ENCODE measurements around the gene CACHD1.

CACHD1 gene

DNA sequence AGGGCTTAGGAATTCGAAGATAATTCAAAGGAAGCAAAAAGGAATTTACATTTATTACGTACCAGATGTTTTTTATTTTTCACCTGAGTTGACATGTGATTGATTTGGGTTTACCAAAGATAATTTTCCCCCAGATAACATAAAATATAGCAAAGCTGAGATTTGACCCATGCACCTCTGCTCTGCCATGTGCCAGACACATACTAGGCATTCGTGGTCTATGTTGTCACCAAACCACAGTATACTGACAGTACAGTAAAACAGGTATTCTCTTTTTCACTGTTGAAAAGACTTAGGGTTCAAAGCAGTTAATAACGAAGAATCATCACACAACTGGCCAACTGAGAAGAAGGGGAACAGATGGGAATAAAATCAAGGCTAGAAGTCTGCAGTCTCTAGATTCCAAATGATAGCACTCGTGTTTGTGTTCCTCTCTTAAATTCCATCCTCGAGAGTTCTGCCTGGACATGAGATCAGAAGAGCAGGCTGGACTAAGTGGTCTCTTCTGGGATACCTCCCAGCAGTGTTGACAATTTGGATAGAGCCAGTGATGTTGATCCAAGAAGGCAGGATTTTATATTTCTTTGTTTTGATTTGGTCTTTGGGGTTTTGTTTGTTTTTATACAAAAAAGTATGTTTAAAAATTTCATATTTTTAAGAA lies 189.7 kb downstream of the CACHD1 start:
- DNase-seq (ENCODE audit: low spot score) = no peak

DNA sequence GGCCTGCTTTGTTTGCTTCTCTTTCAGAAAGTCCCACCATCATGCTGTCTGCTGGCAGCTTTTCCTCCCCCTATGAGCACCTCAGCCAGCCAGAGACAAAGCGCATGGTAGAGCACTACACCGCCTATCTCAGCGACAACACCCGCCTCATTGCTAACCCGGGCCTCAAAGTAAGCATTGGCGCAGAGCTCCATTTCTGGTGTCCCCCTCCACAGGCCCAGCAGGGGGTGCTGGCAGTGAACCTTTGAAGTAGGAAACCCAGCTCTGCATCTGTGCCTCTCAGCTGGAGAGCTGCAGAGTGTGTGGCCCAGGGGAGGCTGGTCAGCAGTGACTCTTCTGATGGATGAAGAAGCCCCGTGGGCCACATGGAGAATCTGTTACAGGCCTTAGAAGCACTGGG lies 193.7 kb downstream of the CACHD1 start:
- DNase-seq (ENCODE audit: low spot score) = no peak

GRCh38 chr1:64664299-64664698 lies 194.4 kb downstream of the CACHD1 start:
- DNase-seq (ENCODE audit: low spot score) = peak; percentile 78

- DNase-seq (ENCODE audit: low spot score) = no peak
Observed at GRCh38 chr1:64669098-64669675, 199.3 kb downstream of the CACHD1 start.

GRCh38 chr1:64675718-64676345 lies 205.9 kb downstream of the CACHD1 start:
- no peak for DNase-seq (ENCODE audit: low spot score)

DNA sequence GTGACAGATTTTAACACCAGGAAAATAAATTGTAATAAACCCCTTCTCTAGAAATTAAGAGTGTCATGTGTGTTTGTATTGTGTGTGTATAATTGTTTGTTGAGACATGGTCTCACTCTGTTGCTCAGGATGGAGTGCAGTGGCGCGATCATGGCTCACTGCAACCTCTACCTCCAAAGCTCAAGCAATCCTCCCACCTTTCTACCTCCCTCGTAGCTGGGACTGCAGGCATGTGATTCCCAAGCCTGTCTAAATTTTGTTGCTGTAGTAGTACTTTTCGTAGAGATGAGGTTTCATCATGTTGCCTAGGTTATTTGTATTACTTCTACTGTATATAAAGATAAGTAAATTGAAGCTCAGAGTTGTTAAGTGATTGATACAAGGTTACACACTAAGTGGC lies 206.5 kb downstream of the CACHD1 start:
- DNase-seq (ENCODE audit: low spot score) = no peak

- DNase-seq (ENCODE audit: low spot score) = no peak
Observed at GRCh38 chr1:64677532-64677931, 207.6 kb downstream of the CACHD1 start.

- DNase-seq (ENCODE audit: low spot score) = no peak
Observed at GRCh38 chr1:64678366-64678765, 208.4 kb downstream of the CACHD1 start.

GRCh38 chr1:64679177-64679576 lies 209.2 kb downstream of the CACHD1 start:
- no peak for DNase-seq (ENCODE audit: low spot score)

DNA sequence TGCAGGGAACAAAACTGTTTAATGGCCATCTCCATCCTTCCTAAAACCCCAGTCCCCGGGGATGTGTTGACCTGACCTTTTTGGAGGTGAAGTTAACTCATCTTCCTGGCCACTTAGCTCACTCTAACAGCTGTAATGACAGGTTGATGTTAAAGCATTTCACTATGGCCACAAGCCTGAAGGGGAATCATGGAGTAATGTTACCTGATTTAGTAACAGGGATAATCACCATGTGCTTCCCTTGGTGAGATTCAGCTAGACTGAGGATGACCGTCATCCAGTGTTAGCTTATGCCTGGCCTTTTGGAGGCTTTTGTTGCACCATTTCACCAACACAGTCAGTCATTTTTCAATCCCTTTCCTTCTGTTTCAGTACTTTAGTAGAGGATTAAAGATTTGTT lies 210.7 kb downstream of the CACHD1 start:
- no peak for DNase-seq (ENCODE audit: low spot score)

DNA sequence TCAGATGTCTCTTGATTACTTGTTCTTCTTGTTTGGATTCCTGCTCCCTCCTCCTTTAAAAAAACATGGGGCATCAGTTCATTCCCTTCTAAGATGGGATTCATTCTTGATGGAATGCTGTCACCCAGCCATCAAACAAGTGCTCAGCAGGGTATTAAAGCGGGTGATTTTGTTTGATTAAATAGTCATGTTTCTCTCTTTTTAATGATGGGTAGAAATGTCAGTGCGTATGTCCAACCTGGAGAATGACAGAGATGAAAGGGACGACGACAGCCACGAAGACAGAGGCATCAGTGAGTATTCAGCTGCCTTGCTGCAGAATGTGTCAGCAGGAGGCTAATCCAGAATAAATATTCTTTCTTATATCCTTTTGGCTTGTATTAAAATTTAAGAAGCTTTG lies 211.1 kb downstream of the CACHD1 start:
- DNase-seq (ENCODE audit: low spot score) = no peak

DNA sequence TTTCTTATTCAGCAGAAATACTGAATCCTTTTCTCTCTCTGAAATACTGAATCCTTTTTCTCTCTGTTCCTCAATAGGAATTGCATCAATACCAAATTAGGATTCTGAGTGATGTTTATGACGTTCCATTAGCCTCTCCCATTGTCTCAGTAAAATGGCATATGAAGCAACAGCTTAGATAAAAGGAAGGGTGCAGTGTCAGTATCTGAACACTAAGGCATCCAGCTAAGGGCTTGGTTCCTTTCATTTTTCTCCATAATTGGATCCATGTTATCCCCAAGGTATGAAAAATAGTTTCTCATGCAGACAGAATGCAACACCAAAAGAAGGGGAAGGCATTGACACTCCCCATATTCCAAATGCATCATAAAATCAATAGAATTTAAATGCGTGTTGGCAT lies 213.5 kb downstream of the CACHD1 start:
- no peak for DNase-seq (ENCODE audit: low spot score)

- DNase-seq (ENCODE audit: low spot score) = no peak
Observed at GRCh38 chr1:64685217-64685616, 215.3 kb downstream of the CACHD1 start.

DNA sequence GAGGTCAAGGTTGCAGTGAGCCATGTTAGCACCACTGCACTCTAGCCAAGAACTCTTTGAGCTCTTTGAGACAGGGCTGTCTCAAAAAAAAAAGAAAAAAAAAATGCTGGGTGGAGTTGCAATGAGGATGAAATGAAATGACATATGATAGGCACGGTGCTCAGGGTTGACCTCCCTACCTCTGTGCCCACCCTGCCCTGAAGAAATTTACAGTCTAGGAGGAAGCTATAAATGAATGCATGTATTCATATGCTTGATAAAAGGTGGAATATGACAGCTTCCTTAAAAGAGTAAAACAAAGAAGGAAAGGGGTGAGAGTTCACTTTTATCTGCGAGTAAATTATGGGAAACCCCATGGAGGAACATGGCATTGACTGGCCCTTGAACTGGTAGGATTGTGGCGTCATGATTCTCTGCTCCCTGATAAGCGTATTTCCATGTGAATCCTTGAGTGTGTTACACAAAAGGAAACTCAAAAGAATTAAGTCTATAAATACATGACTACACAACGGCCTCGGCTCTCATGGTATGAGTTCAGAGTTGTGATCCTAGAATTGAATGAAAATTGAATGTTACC lies 215.9 kb downstream of the CACHD1 start:
- no peak for DNase-seq (ENCODE audit: low spot score)

DNA sequence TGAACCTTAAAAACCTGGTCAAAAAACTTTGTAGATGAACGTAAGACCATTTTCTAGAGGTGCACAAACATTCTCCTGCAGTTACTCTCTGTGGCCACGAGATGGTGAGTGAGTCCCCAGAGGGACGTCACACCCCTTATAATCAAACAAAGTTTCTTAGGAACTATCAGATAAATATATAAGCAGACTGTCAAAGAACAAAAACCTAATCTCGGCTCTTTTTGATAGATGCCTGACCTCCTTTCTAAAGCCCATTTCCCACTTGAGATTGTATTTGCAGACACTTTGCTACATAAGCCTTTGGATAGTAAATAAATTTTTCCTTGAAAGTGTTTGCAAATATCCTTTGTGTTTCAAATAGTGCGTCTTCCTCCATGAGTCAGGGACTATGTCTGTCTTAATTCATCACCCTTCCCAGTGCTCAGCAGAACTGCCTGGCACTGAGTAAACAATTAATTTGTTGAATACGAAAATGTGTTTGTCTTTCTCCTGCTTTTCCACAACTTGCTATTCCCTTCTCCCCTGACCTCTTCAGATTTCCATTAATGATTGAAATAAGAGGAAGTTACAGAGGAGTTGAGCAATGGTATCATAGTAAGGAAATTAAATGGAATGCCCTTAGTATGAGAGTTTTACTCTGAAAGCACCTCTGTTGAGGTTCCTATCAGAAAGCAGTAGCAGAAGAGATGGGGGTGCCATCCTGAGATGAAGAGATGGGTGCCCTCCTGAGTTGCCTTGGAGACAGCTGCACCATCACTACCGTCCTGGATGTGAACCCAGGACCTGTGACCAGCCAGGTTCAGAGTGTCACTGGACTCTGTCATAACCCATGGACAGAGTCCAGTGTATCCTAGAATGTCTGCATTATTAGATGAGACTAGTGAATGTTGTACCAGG lies 217.1 kb downstream of the CACHD1 start:
- no peak for DNase-seq (ENCODE audit: low spot score)

DNA sequence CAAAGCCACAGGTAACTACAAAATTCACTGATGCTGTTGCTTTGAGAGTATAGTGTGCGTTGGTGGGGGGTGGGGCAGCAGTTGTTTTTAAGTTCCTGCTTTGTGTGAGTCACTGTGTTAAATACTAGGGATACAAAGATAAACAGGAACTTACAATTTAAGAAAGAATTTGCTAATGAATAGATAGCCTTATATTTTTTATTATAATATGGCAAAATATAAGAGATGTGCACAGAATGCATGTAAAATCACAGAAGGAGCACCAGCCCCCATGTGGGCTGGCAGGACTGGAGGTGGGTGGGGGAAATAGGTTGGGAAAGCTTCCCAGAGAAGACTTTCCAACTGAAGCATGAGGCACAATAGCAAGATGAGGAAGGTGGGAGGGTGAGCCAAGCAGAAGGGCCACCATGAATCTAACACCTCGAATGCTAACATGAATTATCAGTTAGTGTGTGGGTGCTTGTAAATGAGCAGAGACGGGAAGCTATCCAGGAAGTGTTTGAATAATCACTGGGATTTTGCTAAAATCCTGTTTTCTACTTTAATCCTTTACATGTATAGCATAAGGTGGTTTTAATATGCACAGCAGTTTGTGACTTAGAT lies 217.9 kb downstream of the CACHD1 start:
- no peak for DNase-seq (ENCODE audit: low spot score)

DNA sequence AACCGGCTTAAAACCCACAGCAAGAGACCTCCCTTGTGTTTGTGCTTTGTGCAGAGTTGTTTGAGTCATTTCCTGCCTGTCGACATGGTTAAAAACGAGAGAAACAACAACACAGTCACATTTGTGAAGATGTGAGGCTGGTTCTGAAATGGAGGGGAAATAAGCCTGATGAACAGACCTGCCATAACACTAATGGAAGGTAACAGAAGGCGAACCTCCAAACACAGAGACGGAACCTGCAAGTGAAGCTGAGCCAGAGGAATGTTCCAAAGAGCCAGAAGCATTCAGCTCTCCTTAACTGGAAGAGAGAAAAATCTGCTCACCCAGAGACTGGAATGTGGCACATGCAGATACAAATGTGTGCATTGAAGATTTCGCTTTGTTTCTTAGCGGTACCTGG lies 221.7 kb downstream of the CACHD1 start:
- DNase-seq (ENCODE audit: low spot score) = no peak

DNA sequence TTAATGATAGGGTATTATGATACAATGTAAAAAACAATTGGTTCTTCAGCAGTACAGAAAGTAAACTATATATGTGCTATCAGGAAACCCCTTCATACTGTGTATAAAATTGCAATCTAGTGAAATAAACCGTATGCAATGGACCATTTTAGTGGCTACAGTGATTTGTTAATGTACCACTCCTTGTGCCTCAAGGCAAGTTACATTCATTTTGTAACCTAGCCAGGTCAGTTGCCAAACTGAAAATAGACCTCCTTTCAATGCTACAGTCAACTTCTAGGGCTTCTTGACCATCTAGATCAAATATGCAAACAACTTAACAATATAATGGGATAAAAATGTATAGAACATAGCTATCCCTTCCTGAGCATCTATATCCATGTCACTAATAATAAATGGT lies 223.0 kb downstream of the CACHD1 start:
- no peak for DNase-seq (ENCODE audit: low spot score)

DNA sequence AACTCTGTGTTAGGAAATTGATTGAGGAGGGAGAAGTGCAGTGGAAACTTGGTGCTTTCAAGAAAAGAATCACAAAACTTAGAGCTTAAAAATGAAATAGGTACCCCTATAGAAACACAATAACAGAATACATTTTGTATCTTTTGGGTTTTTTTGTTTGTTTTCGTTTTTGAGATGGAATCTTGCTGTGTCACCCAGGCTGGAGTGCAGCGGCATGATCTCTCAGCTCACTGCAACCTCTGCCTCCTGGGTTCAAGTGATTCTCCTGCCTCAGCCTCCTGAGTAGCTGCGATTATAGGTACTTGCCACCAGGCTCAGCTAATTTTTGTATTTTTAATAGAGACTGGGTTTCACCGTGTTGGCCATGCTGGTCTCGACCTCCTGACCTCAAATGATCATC lies 223.5 kb downstream of the CACHD1 start:
- DNase-seq (ENCODE audit: low spot score) = no peak

DNA sequence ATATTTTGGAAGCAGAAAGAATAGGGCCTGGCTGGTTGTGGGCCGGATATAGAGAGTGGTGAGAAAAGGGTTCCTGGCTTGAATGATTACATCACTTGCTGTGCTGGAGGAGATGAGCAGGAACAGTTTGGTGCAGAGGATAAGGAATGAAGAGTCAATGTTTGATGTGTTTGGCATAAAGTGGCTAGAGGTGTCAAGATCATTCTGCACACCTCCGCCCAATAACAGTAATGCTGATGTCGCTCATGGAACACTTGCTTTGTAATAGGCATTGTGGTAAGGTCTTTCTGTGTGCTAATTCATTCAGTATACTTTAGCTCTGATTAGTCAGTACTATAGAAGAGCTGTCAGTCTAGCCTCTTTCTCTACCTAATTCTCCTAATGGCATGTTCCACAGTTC lies 226.9 kb downstream of the CACHD1 start:
- no peak for DNase-seq (ENCODE audit: low spot score)

GRCh38 chr1:64699327-64699726 lies 229.4 kb downstream of the CACHD1 start:
- no peak for DNase-seq (ENCODE audit: low spot score)

- DNase-seq (ENCODE audit: low spot score) = no peak
Observed at GRCh38 chr1:64701071-64701470, 231.1 kb downstream of the CACHD1 start.
